ENCODE data around the gene MUC5AC.
"Not testable (repeated sequence)": the region's sequence is repeated elsewhere in the genome, so short reads cannot be mapped to it uniquely, and the experiment has no call there.

Gene MUC5AC

GRCh38 chr11:1177771-1178090 is 20.0 kb downstream of the MUC5AC start:
- DNase-seq (ENCODE audit: low spot score), result no peak

DNA sequence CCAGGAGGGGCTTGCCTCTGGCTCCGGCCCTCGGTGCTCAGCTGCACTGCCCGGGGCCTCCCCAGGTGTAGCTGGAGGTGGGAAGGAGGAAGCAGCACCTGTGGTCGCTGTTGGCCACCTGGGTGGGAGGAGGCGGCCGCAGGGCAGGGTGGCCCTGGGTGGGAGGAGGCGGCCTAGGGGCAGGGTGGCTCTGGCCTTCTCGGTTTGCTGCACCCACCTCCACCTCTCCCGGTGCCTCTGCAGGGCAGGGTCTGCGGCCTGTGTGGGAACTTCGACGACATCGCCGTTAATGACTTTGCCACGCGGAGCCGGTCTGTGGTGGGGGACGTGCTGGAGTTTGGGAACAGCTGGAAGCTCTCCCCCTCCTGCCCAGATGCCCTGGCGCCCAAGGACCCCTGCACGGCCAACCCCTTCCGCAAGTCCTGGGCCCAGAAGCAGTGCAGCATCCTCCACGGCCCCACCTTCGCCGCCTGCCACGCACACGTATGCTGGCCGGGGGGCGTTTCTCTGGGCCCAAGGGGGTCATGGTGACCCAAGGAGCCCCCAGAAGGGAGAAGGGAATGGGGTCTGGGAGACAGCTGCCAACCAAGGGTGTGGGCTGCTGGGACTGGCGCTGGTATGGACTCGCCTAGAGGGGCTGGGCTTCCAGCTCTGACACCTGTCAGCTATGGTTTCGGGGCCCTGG is 20.6 kb downstream of the MUC5AC start:
- DNase-seq (ENCODE audit: low spot score), result no peak

GRCh38 chr11:1178906-1179305 is 21.2 kb downstream of the MUC5AC start:
- DNase-seq (ENCODE audit: low spot score), result no peak

GRCh38 chr11:1179641-1180040 is 21.9 kb downstream of the MUC5AC start:
- no peak for DNase-seq (ENCODE audit: low spot score)

- DNase-seq (ENCODE audit: low spot score), result no peak
Measured at GRCh38 chr11:1180171-1180570, 22.4 kb downstream of the MUC5AC start.

DNA sequence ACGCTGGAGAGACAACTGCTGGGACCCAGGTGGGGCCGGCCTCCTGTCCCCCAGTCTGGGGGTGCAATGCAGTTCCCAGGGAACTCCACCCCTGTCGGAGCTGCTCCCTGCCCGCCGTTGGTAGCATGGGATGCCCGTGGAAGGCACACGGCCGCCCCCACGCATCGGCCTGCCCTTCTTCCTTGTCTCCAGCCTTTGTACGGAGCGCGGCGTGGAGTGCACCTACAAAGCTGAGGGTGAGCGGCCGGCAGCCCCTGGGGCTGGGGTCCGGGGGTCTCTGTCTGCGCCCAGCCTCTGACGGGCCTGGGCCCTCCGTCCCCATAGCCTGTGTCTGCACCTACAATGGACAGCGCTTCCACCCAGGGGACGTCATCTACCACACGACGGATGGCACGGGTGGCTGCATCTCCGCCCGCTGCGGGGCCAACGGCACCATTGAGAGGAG is 23.2 kb downstream of the MUC5AC start:
- no peak for DNase-seq (ENCODE audit: low spot score)

DNA sequence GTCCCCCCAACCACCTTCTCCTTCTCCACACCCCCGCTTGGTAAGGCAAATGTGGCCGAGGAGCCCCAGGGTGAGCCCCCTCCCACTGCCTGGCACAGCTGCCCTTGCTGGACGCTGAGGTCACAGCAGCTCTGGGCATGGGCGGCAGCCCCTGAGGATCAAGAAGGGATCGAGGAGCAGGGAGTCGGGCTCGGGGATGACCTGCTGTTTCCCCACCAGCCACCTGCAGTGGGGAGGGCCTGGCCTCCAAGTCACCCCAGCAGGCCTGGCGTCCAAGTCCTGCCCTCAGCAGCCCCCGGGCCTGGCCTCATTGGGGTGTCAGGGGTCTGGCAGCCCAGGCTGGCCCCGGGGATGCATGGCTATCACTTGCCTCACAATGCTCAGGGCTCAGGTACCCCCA is 23.7 kb downstream of the MUC5AC start:
- DNase-seq (ENCODE audit: low spot score), result no peak

GRCh38 chr11:1181853-1182535 is 24.2 kb downstream of the MUC5AC start:
- no peak for DNase-seq (ENCODE audit: low spot score)

GRCh38 chr11:1184139-1184538 is 26.4 kb downstream of the MUC5AC start:
- DNase-seq (ENCODE audit: low spot score), result not testable (repeated sequence)

- not testable (repeated sequence) for DNase-seq (ENCODE audit: low spot score)
Measured at GRCh38 chr11:1188451-1189130, 30.8 kb downstream of the MUC5AC start.

DNA sequence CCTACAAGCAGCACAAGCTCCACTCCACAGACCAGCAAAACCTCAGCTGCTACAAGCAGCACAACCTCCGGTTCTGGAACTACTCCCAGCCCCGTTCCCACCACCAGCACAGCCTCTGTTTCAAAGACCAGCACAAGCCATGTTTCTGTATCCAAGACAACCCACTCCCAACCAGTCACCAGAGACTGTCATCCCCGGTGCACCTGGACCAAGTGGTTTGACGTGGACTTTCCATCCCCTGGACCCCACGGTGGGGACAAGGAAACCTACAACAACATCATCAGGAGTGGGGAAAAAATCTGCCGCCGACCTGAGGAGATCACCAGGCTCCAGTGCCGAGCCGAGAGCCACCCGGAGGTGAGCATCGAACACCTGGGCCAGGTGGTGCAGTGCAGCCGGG is 32.1 kb downstream of the MUC5AC start:
- not testable (repeated sequence) for DNase-seq (ENCODE audit: low spot score)

DNA sequence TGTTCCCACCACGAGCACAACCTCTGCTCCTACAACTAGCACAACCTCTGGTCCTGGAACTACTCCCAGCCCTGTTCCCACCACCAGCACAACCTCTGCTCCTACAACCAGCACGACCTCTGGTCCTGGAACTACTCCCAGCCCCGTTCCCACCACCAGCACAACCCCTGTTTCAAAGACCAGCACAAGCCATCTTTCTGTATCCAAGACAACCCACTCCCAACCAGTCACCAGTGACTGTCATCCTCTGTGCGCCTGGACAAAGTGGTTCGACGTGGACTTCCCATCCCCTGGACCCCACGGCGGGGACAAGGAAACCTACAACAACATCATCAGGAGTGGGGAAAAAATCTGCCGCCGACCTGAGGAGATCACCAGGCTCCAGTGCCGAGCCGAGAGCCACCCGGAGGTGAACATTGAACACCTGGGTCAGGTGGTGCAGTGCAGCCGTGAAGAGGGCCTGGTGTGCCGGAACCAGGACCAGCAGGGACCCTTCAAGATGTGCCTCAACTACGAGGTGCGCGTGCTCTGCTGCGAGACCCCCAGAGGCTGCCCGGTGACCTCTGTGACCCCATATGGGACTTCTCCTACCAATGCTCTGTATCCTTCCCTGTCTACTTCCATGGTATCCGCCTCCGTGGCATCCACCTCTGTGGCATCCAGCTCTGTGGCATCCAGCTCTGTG is 34.2 kb downstream of the MUC5AC start:
- not testable (repeated sequence) for DNase-seq (ENCODE audit: low spot score)

- peak; percentile 8 for DNase-seq (ENCODE audit: low spot score)
Measured at GRCh38 chr11:1192741-1193325, 35.1 kb downstream of the MUC5AC start.

DNA sequence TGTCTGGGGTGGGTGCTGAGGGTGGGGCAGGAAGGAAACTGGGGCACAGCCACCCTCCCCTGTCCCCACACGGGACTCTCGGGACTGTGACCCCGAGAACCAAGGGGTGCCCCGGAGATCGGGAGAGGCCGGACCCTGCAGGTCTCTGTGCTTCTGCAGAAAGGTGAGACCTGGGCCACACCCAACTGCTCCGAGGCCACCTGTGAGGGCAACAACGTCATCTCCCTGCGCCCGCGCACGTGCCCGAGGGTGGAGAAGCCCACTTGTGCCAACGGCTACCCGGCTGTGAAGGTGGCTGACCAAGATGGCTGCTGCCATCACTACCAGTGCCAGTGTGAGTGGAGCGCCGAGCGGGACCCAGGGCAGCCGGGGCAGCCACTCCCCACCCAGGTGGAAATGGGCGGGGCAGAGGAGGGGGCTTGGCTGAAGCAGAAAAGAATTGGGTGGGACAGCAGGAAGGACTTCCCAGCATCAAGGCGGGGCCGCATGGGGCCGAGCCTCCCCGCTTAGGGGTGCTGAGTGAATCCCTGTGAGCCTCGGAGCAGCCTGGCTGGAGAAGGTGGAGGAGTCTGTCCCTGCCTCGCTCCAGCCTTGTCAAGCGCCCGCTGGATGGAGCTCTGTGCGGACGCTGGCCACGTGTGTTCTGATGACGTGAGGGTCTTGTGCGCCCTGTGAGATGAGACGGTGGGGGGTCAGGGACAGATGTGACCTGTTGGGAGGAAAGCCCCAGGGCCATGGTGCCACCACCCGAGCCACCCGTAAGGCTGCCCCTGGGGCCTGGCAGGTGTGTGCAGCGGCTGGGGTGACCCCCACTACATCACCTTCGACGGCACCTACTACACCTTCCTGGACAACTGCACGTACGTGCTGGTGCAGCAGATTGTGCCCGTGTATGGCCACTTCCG is 35.8 kb downstream of the MUC5AC start:
- DNase-seq (ENCODE audit: low spot score), result peak; percentile 21

- peak; percentile 20 for DNase-seq (ENCODE audit: low spot score)
Measured at GRCh38 chr11:1194231-1194976, 36.7 kb downstream of the MUC5AC start.

GRCh38 chr11:1194977-1195681 is 37.4 kb downstream of the MUC5AC start:
- peak; percentile 17 for DNase-seq (ENCODE audit: low spot score)

DNA sequence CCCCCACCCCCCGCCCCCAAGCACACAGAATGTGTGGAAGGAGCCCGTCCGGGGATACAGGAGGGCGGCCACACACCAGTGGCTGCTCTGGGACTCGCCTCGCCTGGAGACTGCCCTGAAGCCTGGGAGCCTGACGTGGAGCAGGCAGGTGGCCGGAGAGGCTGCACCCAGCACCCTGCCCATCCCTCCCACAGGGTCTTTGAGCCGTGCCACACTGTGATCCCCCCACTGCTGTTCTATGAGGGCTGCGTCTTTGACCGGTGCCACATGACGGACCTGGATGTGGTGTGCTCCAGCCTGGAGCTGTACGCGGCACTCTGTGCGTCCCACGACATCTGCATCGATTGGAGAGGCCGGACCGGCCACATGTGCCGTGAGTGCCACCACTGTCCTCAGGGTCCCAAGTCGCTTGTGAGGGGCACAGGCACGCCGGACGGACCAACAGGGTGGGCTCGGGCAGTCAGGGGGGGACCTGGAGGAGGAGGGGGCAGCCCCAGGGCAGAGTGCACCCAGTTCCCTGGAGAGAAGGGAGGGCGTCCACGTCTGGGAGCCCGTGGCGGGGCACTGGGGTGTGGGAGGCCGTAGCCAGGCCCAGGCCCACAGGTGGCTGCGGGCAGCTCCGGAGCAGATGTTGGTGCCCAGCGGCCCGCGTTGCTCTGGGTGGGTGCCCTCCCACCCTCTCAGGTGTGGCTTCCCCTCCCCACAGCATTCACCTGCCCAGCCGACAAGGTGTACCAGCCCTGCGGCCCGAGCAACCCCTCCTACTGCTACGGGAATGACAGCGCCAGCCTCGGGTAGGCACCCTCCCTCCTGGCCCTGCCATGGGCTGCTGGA is 38.1 kb downstream of the MUC5AC start:
- peak; percentile 14 for DNase-seq (ENCODE audit: low spot score)

DNA sequence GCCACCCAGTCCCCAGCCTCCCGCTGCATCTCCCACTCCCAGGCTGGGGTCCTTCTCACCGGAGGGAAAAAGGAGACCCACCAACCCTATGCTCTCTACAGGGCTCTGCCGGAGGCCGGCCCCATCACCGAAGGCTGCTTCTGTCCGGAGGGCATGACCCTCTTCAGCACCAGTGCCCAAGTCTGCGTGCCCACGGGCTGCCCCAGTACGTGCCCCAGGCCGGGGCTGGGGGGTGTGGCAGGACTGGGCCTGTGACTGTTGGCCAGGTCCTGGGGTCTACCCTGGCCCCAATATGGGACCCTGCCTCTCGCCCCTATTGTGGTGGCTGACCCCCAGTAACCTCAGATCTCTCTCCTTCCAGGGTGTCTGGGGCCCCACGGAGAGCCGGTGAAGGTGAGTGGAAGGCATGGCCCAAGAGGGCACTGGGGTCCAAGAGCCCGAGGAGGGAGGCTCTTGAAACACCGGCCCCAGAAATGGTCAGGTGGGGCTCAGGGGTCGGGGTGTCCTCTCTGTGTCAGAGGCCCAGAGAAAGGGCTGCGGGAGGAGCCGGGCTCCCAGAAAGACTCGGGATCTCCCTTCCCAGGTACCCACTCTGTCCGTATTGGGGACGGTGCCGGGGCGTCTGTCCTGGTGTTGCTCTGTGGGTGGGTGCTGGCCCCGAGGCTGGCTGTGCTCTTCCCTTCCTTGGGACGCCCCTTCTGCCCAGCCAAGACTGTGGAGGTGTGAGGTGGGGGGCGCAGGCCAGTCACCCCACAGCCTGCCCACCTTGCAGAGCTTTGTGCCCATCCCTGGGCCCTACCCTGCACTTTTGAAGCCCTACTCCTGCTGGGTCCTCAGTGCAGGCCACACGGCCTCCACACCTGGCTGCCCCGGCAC is 39.0 kb downstream of the MUC5AC start:
- DNase-seq (ENCODE audit: low spot score), result peak; percentile 23
